NCI-H2196 treated with DMSO at 0.1 percent for 48 hours (cell line): ENCODE results near the gene ZFHX3.

ENCODE experiments used
- DNase-seq: peaks from one replicate; lab custom pipeline; 2025; ENCODE audit not compliant: unreplicated experiment; lab: John Stamatoyannopoulos, UW

Gene ZFHX3

DNA sequence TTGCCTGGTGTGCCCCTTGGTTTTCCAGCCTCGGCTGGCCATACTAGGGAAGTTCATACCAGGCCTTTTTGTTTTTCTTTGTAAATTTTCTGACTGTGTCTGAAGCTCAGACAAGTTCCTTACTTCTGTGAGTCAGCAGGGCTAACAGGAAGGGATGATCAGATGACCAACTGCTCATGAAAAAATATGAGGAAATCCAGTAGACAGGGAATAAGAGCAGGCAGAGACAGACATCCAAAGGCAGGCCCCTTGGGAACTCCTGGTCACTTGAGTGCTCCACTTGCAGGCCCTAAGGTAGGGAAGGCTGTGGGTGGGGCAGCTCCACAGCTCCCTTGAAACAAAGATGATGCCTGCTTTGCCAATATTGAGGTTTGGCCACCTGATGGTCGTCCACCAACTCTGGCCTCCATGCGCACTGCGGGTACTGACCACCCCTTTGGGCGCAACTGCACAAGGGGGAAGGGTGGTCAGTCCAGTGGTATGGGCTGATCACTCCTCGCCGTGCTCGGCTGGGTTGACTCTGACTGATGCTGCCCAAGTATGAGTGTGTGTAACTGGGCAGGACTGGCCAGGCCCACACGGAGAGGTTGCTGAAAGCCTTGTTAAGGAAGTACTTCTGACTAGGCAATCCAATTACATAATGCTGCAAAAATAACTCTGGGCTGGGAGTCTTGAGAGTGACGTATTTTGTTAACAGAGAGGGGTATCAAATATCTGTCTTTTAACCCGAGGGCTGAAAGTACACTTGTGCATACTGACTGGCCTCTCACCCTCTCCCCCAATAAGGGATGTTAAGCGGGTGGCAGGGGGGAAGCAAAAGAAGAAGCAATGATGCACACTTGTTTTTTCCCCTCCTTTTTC, 20.8 kb upstream of the ZFHX3 start:
- DNase-seq = peak; percentile 64

DNA sequence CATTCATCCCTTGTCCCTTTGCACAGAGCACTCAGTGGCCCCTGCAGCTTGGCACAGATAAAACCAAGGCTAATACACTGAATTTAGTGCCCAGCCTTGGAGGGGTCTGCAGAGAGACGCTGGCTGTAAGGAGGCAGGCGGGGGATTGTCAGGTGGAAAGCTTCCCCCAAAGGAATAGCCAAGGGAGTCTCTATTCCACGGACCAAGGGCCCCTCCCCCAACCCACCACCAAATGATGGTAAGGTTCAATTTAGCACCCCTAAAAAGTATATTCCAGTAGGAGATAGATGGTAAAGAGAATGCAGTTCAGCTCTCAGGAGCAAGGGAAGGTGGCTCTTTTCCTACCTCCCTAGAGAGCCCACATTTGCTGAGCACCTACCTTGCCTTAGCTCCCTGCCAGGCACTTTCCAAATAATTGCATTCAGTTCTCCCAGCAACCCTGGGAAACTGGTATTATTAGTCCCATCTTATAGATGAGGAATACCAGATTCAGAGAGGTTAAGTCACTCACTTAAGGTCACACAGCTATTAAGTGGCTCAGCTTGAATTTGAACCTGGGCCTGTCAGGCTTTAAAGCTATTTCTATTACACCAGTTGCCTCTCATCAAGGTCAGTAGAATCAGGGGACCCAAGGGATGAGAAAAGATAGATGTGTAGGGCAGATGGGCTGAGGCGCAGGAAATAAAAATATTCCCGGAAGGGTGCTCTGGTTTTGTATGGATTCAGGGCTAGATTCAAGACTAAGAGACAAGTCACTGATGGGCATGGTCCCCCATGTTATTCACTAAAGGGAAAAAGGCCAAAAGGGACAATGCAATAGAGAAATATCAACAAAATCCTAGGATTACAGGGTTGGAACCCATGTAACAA, 20.0 kb upstream of the ZFHX3 start:
- DNase-seq = no peak

GRCh38 chr16:73066927-73067670, 19.2 kb upstream of the ZFHX3 start:
- DNase-seq = no peak

- DNase-seq = no peak
Measured at GRCh38 chr16:73066331-73066926, 18.5 kb upstream of the ZFHX3 start.

GRCh38 chr16:73065632-73066330, 17.9 kb upstream of the ZFHX3 start:
- DNase-seq = no peak

GRCh38 chr16:73064994-73065545, 17.1 kb upstream of the ZFHX3 start:
- no peak for DNase-seq

DNA sequence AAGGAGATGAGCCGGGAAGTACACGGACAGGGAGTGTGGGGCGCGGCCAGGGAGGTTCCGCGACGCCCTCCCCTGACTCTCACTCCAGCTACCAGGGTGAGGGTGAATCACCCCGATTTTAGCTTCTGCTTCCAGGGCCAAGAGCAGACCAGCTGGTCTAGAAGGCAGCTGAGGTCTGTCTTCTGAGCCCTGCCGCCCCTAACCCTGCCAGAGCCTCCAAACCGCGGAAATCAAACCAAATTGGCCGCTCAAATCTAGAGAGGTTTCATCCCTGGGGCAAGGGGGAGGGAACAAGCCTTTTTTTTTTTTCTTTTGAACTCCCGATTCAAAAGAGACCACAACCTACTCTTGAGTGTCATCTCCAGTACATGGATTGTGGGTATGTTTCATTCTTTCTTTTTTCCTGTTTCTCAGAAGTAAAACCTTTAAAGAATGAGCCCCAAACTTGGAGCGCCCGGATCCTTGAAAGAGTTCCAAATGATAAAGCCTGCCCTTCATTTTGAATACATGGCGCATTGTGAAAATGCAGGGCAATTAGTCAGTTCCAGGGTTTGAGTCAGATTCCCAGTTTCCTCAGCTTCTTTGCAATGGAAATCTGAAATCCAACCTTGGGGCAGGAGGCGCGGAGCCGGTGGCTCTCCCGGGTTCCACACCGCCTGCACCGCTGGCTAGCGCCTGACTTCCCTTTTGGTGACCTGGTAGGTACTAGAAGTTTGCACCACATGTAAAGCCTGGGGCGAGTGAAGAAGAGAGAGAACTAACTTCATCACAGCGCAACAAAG, 16.5 kb upstream of the ZFHX3 start:
- no peak for DNase-seq

DNA sequence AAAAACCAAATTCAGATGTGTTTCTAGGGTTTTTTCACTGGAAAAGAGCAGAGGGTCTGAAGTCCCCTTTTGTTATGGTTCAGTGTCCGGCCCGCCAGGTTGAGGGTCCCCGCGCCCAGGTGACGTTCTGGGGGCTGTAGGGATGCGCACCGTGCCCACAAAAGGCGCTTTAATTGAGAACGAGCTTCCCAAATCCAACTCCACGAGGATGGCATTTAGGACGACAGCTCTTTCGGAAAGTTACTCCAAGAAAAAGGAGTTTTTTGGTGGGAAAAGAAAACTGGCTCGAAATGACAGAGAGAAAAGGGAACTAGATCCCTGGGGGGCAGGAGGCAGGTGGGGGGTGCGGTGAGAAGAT, 15.9 kb upstream of the ZFHX3 start:
- DNase-seq = no peak

DNA sequence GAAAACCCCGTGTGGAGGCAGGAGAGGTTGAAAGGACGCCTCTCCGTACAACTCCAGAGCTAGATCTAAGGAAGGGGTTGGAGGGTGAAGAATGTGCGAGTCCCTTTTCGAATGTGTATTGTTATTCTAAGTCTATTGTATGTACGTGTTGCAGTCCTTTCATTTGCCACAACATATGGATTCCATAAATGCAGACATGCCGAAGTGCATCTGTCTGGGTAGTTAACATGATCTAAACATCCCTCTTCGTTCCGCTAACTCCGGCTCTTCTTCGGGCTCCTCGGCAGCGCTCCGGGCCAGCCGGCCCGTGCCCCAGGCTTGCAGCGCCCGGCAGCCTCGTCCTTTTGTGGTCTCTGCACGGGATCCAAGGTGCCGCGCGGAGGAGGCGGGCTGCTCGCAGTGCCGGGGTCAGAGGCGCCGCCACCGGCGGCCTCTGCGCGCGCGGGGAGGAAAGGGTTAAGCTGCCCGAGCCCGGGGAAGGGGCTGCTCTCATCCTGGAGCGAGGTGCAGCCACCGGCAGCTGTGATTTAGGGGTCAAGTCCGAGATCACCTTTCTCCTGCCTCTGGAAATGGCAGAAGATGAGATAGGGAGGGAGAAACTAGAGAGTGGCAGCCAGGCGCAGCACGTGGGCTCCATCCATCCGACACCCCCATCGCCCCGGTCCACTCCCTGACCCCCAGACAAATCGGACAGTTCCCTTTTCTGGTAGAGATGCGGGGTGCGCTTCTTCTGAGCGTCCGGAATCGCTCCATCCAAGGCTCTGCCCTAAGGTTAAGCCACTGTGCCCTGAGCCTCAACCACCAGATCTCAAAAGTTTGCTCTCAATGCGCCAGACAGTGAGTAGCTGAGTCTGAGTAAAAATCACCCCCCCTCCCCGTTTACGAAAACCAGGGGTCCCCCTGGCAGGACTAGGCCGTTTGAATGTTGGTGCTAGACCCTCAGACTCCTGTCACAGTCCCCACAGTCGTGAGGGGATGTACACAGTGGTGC, 15.1 kb upstream of the ZFHX3 start:
- DNase-seq = no peak

- no peak for DNase-seq
Measured at GRCh38 chr16:73062001-73062616, 14.2 kb upstream of the ZFHX3 start.

GRCh38 chr16:73060892-73061490, 13.1 kb upstream of the ZFHX3 start:
- DNase-seq = no peak

DNA sequence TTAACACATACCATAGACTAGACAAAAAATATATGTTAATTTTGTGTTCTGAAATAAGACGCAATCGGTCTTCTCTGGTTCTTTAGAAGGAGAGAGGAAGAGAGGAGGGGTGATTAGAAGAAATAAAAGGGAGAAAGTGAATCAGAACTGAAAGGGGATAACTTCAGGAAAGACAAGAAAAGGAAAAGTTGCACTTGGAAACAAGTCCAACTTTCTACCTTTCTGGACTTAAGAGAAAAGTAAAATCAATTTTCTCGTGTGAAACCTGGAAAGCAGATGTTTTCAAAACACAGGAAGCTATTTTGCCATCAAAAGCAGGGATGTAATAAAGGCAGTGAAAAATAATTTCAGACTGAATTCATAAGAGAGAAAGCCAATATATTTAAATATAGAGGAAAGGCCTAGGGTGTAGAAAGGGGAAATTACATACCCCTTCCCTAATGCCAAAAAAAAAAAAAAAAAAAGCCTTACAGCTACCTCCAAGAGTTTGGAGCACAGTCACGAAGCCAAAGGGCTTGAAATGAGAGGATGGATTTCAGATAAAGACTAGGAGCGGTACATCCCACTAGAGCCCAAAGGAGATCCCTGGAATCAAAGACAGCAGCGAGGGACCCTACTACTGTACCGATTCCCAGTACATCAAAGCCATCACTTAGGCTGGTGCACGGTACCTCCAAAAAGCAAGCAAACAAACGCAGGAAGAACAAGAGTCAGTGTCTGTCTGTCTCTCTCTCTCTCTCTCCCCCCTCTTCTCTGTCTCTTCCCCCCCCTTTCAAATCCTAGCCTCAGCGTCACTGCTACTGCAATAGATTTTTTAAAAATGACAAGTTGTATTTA, 12.1 kb upstream of the ZFHX3 start:
- no peak for DNase-seq

DNA sequence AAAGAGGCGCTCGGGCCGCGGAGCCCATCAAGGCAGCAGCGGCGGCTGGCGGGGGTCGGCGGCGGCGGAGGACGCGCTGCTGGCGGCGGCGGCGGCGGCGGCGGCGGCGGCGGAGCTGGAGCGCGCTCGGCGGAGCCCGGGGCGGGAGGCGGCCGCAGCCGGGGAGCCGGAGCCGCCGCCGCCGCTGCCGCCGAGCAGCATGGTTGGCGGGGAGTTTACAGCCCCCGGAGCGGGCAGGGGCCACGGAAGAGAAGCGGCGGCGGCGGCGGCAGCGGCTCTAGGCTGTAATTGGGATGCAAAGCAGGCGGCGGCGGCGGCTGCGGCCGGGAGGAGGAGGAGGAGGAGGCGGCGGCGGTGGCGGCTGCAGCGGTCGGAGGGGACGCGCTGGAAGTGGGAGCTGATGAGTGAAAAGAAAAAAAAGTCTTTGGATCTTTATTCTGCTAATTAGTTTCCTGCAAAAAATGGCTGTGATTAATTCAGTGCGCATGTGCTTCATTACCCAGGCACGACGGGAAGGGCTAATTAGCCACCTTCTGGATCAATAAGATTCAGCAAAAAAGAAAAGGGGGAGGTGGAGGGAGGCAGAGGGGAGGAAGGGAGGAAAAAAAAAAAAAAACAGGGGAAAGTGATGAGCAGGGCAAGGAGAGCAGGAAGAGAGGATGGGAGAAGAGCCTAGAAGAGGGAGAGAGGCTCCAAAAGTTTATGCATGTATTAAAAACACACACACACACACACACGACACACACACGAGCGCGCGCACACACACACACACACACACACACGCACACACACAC, 10.9 kb upstream of the ZFHX3 start:
- peak; percentile 29 for DNase-seq

DNA sequence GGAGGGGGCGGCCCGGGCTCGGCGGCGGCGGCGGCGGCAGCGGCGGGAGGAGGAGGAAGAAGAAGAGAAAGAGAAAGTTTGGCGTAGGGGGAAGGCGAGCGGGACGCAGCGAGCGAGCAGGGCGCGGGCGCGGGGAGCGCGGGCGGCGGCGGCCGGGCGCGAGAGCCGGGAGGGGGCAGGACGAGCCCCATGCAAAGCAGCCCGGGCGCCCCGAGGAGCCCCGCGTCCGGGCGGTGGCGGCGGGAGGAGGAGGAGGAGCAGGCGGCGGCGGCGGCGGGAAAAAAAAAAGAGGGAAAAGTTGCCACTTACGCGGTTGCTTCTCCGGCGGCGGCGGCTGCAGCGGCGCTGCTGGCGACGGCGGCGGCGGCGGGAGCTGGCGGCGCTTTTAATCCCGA, 10.3 kb upstream of the ZFHX3 start:
- no peak for DNase-seq

GRCh38 chr16:73057291-73058210, 9.6 kb upstream of the ZFHX3 start:
- no peak for DNase-seq
